RPMI7951 (cell line): ENCODE data around the gene MPL. TPM values are rescaled to one million over a fixed set of nuclear protein-coding genes. Genes with fewer than 3 reads are reported as not detected.
"Not testable (repeated sequence)": the region's sequence is repeated elsewhere in the genome, so short reads cannot be mapped to it uniquely, and the experiment has no call there.

Experiments used
- DNase-seq: peaks from one replicate; pipeline ENCODE4 v3.0.0-alpha.2; 2012; ENCODE audit warnings: low read depth
- total RNA-seq: library from RNA; depleted of rRNA; stranded (reverse); fragments of >200 nt; shearing (Covaris generic); gene quantifications from 2 replicates; pipeline ENCODE4 v1.2.3, GENCODE V29; 2014

The MPL gene
- total RNA-seq, 1 experiment from 2014 or later: not detected

GRCh38 chr1:43373066-43373940 lies 35.7 kb downstream of the MPL start:
- DNase-seq: peak; percentile 81

- DNase-seq: no peak
These were observed 39.2 kb downstream of the MPL start for GRCh38 chr1:43376723-43377235.

GRCh38 chr1:43377831-43378230 lies 40.2 kb downstream of the MPL start:
- no peak for DNase-seq

GRCh38 chr1:43379476-43379875 lies 41.9 kb downstream of the MPL start:
- no peak for DNase-seq

GRCh38 chr1:43381612-43382011 lies 44.0 kb downstream of the MPL start:
- peak; percentile 53 for DNase-seq

- peak; percentile 41 for DNase-seq
These were observed 44.6 kb downstream of the MPL start for GRCh38 chr1:43382027-43382779.

GRCh38 chr1:43383449-43383848 lies 45.8 kb downstream of the MPL start:
- peak; percentile 32 for DNase-seq

GRCh38 chr1:43386676-43387075 lies 49.1 kb downstream of the MPL start:
- DNase-seq: no peak

- no peak for DNase-seq
These were observed 50.5 kb downstream of the MPL start for GRCh38 chr1:43387976-43388599.

- no peak for DNase-seq
These were observed 51.0 kb downstream of the MPL start for GRCh38 chr1:43388613-43389012.

GRCh38 chr1:43389326-43390313 lies 52.0 kb downstream of the MPL start, which contains the start of the genes MED8 and SZT2:
TSS of gene MED8 (minus strand) at chr1:43389800. CDS start at chr1:43389764, 36 bp downstream.
TSS of gene SZT2 (plus strand) at chr1:43389899. CDS start at chr1:43389969, 70 bp downstream.
- DNase-seq: peak; percentile 94

- no peak for DNase-seq
These were observed 55.1 kb downstream of the MPL start for GRCh38 chr1:43392702-43393101.

GRCh38 chr1:43395523-43395922 lies 57.9 kb downstream of the MPL start:
- no peak for DNase-seq

GRCh38 chr1:43396059-43396458 lies 58.4 kb downstream of the MPL start:
- no peak for DNase-seq

- no peak for DNase-seq
These were observed 60.6 kb downstream of the MPL start for GRCh38 chr1:43398227-43398626.

GRCh38 chr1:43400441-43400840 lies 62.8 kb downstream of the MPL start:
- DNase-seq: not testable (repeated sequence)

GRCh38 chr1:43402089-43402865 lies 64.7 kb downstream of the MPL start:
- DNase-seq: no peak
